H9 (cell line): ENCODE results near the gene ARL13B. TPM values are rescaled to one million over a fixed set of nuclear protein-coding genes. Genes with fewer than 3 reads are reported as not detected.

Source experiments
- DNase-seq: peaks from one replicate; pipeline ENCODE4 v3.0.0-alpha.2; 2017
- H2AFZ ChIP-seq: one replicate; pipeline ENCODE4 v1.6.1; 2013; ENCODE audit warnings: mild to moderate bottlenecking, low read length, control low read depth, moderate library complexity
- H2AK5ac ChIP-seq: 2 replicates; pipeline ENCODE4 v1.6.1; 2013; ENCODE audit warnings: low read length, control low read depth, mixed read lengths; ENCODE audit not compliant: insufficient read length
- H2BK120ac ChIP-seq: one replicate; pipeline ENCODE4 v1.6.1; 2013; ENCODE audit warnings: low read depth, mild to moderate bottlenecking, low read length, control low read depth, inconsistent platforms; ENCODE audit not compliant: poor library complexity, severe bottlenecking
- H2BK12ac ChIP-seq: 2 replicates; pipeline ENCODE4 v1.6.1; 2013; ENCODE audit warnings: low read length, control low read depth, mixed read lengths, low read depth; ENCODE audit not compliant: insufficient read length
- H2BK15ac ChIP-seq: 2 replicates; pipeline ENCODE4 v1.6.1; 2013; ENCODE audit warnings: low read depth, low read length, control low read depth
- H2BK20ac ChIP-seq: one replicate; pipeline ENCODE4 v1.6.1; 2013; ENCODE audit warnings: low read depth, mild to moderate bottlenecking, low read length, control low read depth, inconsistent platforms; ENCODE audit not compliant: poor library complexity, severe bottlenecking
- H2BK5ac ChIP-seq: 2 replicates; pipeline ENCODE4 v1.6.1; 2013; ENCODE audit warnings: low read length, control low read depth, mixed read lengths; ENCODE audit not compliant: insufficient read length
- H3K14ac ChIP-seq: 2 replicates; pipeline ENCODE4 v1.6.1; 2013; ENCODE audit warnings: low read length, control low read depth; ENCODE audit not compliant: insufficient read depth
- H3K18ac ChIP-seq: 2 replicates; pipeline ENCODE4 v1.6.1; 2013; ENCODE audit warnings: low read depth, mild to moderate bottlenecking, mixed read lengths, low read length, control low read depth; ENCODE audit not compliant: insufficient read length
- H3K23ac ChIP-seq: 2 replicates; pipeline ENCODE4 v1.6.1; 2013; ENCODE audit warnings: low read length, control low read depth, mixed read lengths, low read depth; ENCODE audit not compliant: insufficient read length
- H3K23me2 ChIP-seq: 2 replicates; pipeline ENCODE4 v1.6.1; 2013; ENCODE audit warnings: low read depth, mild to moderate bottlenecking, mixed read lengths, low read length, control low read depth; ENCODE audit not compliant: insufficient read length, poor library complexity, severe bottlenecking
- H3K27ac ChIP-seq: 2 replicates; pipeline ENCODE4 v1.5.1; 2013; ENCODE audit warnings: low read length, control low read depth, mixed read lengths, low read depth; ENCODE audit not compliant: insufficient read length
- H3K27me3 ChIP-seq: 2 replicates; pipeline ENCODE4 v1.6.1; 2013; ENCODE audit warnings: low read length, control low read depth, inconsistent platforms; ENCODE audit not compliant: insufficient read depth
- H3K4ac ChIP-seq: 2 replicates; pipeline ENCODE4 v1.6.1; 2013; ENCODE audit warnings: low read depth, mild to moderate bottlenecking, control low read depth, inconsistent platforms, low read length, moderate library complexity
- H3K4me1 ChIP-seq: 2 replicates; pipeline ENCODE4 v1.6.1; 2013; ENCODE audit warnings: low read length, control low read depth, inconsistent platforms; ENCODE audit not compliant: insufficient read depth
- H3K4me2 ChIP-seq: 2 replicates; pipeline ENCODE4 v1.6.1; 2013; ENCODE audit warnings: low read length, control low read depth, mixed read lengths; ENCODE audit not compliant: insufficient read length, insufficient read depth
- H3K56ac ChIP-seq: 2 replicates; pipeline ENCODE4 v1.6.1; 2013; ENCODE audit warnings: low read depth, mild to moderate bottlenecking, mixed read lengths, low read length, control low read depth; ENCODE audit not compliant: insufficient read length
- H3K79me1 ChIP-seq: 2 replicates; pipeline ENCODE4 v1.6.1; 2013; ENCODE audit warnings: low read depth, mild to moderate bottlenecking, moderate library complexity, low read length, control low read depth, inconsistent platforms; ENCODE audit not compliant: insufficient read depth, poor library complexity, severe bottlenecking
- H3K79me2 ChIP-seq: 2 replicates; pipeline ENCODE4 v1.6.1; 2013; ENCODE audit warnings: low read length, control low read depth, inconsistent platforms; ENCODE audit not compliant: insufficient read depth
- H3K9ac ChIP-seq: 2 replicates; pipeline ENCODE4 v1.6.1; 2013; ENCODE audit warnings: low read length, control low read depth, mixed read lengths; ENCODE audit not compliant: insufficient read length; ENCODE audit errors: extremely low read depth
- H3K9me3 ChIP-seq: one replicate; pipeline ENCODE4 v1.6.1; 2013; ENCODE audit warnings: low read depth, low read length, inconsistent platforms; ENCODE audit not compliant: control insufficient read depth
- H3T11ph ChIP-seq: one replicate; pipeline ENCODE4 v1.6.1; 2013; ENCODE audit warnings: mild to moderate bottlenecking, low read length, control low read depth, inconsistent platforms
- H4K20me1 ChIP-seq: one replicate; pipeline ENCODE4 v1.6.1; 2013; ENCODE audit not compliant: control insufficient read depth, insufficient read length, insufficient read depth
- H4K5ac ChIP-seq: 2 replicates; pipeline ENCODE4 v1.6.1; 2013; ENCODE audit warnings: low read depth, mild to moderate bottlenecking, mixed read lengths, low read length, control low read depth; ENCODE audit not compliant: insufficient read length
- H4K8ac ChIP-seq: replicated peaks from 2 replicates; pipeline ENCODE4 v1.6.1; 2013; ENCODE audit warnings: low read length, control low read depth, mixed read lengths, low read depth; ENCODE audit not compliant: insufficient read length
- H4K91ac ChIP-seq: 2 replicates; pipeline ENCODE4 v1.6.1; 2013; ENCODE audit warnings: low read depth, mild to moderate bottlenecking, moderate library complexity, mixed read lengths, low read length, control low read depth; ENCODE audit not compliant: insufficient read length
- H3K27ac Mint-ChIP-seq, 3 experiments: 2 replicates in 2 of 3; 3 replicates in 1 of 3; pipeline ENCODE4 v1.8.0; 2020 to 2021; ENCODE audit warnings: mixed read lengths in 3 of 3, mild to moderate bottlenecking in 1 of 3, moderate library complexity in 1 of 3
- H3K27me3 Mint-ChIP-seq: 2 replicates; pipeline ENCODE4 v1.8.0; 2021; ENCODE audit warnings: low read depth, mild to moderate bottlenecking, moderate library complexity, mixed read lengths
- H3K36me3 Mint-ChIP-seq, 3 experiments: 2 replicates in 2 of 3; 3 replicates in 1 of 3; pipeline ENCODE4 v1.8.0; 2020 to 2021; ENCODE audit warnings: low read depth in 3 of 3, mixed read lengths in 3 of 3; ENCODE audit not compliant: insufficient read depth in 1 of 3
- H3K4me1 Mint-ChIP-seq, 2 experiments: 2 replicates each; pipeline ENCODE4 v1.8.0; 2020; ENCODE audit warnings: mixed read lengths in 2 of 2
- H3K4me3 Mint-ChIP-seq, 2 experiments: 2 replicates in 1 of 2; 3 replicates in 1 of 2; pipeline ENCODE4 v1.8.0; 2020 to 2021; ENCODE audit warnings: mild to moderate bottlenecking in 2 of 2, mixed read lengths in 2 of 2, moderate library complexity in 1 of 2
- H3K9me3 Mint-ChIP-seq, 2 experiments: 2 replicates in 1 of 2; 3 replicates in 1 of 2; pipeline ENCODE4 v1.8.0; 2020; ENCODE audit warnings: mild to moderate bottlenecking in 2 of 2, mixed read lengths in 2 of 2, moderate library complexity in 1 of 2
- WGBS: extraction: QIAGEN DNeasy Blood & Tissue Kit; methylation state at CpG from one replicate; pipeline ENCODE4 v1.1.7; 2013; ENCODE audit warnings: missing lambda C conversion rate, low lambda C conversion rate, mixed read lengths; ENCODE audit not compliant: insufficient read length; ENCODE audit errors: extremely low coverage; 5-methylcytosine and 5-hydroxymethylcytosine counted together
- total RNA-seq: library from RNA; stranded (reverse); gene quantifications from 2 replicates; pipeline ENCODE4 v1.2.1, GENCODE V29; 2021
- TF ChIP-seq, protein P1 (sequence below): fragments of 200-600 bp; sonication (generic); conservative IDR thresholded peaks from 3 replicates; pipeline ENCODE4 v1.8.0; 2021; ENCODE audit warnings: antibody characterized with exemption, mild to moderate bottlenecking

Gene ARL13B
- total RNA-seq, 1 experiment from 2014 or later, result 7.9 TPM

DNA sequence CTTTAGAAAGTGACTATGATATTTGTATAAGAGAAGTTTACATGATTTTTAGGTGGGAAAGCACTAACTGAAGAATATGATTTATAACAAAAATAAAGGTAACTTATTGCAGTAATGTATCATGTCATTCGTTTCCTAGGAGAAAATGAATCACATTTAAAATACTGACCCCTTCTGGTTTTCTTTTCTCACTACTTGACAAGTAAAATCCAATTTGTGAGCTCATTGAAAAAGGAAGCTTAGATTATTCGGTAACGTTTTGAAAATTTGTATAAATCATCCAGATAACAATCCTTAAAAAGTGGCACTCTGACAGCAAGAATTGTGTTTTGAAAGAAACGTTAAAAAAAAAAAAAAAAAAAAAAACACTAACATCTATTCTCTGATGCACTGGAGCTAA lies 121.9 kb downstream of the ARL13B start:
- Histone ChIP-seq H3K14ac (no peak overlapping the region), H2BK20ac (no peak overlapping the region), H2BK12ac (no peak overlapping the region), H3K23me2 (no peaks in the 10 kb centered on the region), H2BK15ac (no peak overlapping the region), H3K23ac (no peak overlapping the region), H3K79me1 (no peaks in the 10 kb centered on the region), H4K5ac (no peak overlapping the region), H4K91ac (no peak overlapping the region), H3K4me1 (no peaks in the 10 kb centered on the region), H2BK5ac (no peak overlapping the region), H2BK120ac (no peak overlapping the region), H3K27ac (no peak overlapping the region), H4K8ac (no peak overlapping the region), H2AFZ (no peak overlapping the region), H2AK5ac (no peak overlapping the region), H3K4ac (no peak overlapping the region), H3K9ac (no peak overlapping the region), H3T11ph (no peak overlapping the region), H4K20me1 (no peaks in the 10 kb centered on the region), H3K18ac (no peak overlapping the region), H3K9me3 (no peaks in the 10 kb centered on the region), H3K56ac (no peak overlapping the region), H3K4me2 (no peak overlapping the region), H3K27me3 (no peaks in the 10 kb centered on the region), H3K79me2 (no peaks in the 10 kb centered on the region)
- Mint-ChIP-seq H3K27me3 (no peaks in the 10 kb centered on the region), H3K9me3 (no peaks in the 10 kb centered on the region), H3K36me3 (peaks cover 0 to 9% (median 4%) of the 10 kb centered on the region in 3 experiments; a peak in 3 of 7 replicates), H3K4me1 (no peaks in the 10 kb centered on the region), H3K4me3 (no peak overlapping the region), H3K27ac (no peak overlapping the region)
- TF ChIP-seq, protein P1, sequence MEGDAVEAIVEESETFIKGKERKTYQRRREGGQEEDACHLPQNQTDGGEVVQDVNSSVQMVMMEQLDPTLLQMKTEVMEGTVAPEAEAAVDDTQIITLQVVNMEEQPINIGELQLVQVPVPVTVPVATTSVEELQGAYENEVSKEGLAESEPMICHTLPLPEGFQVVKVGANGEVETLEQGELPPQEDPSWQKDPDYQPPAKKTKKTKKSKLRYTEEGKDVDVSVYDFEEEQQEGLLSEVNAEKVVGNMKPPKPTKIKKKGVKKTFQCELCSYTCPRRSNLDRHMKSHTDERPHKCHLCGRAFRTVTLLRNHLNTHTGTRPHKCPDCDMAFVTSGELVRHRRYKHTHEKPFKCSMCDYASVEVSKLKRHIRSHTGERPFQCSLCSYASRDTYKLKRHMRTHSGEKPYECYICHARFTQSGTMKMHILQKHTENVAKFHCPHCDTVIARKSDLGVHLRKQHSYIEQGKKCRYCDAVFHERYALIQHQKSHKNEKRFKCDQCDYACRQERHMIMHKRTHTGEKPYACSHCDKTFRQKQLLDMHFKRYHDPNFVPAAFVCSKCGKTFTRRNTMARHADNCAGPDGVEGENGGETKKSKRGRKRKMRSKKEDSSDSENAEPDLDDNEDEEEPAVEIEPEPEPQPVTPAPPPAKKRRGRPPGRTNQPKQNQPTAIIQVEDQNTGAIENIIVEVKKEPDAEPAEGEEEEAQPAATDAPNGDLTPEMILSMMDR, result peak; percentile 56
- WGBS, result no CpG with 5 or more reads among the region's 4 CpGs
- DNase-seq, result no peak

Other genes starting within 250 kb of the ARL13B start
- 1.0 and 1.3 TPM in 2 replicates for gene PROS1, start 6.3 kb upstream of the ARL13B start, total RNA-seq
- gene STX19, start 48.4 kb downstream of the ARL13B start, total RNA-seq, result not detected in 2 replicates
- 1.6 and 1.7 TPM in 2 replicates for gene DHFR2, start 82.8 kb downstream of the ARL13B start, total RNA-seq
- 7.4 and 9.4 TPM in 2 replicates for gene NSUN3, start 82.9 kb downstream of the ARL13B start, total RNA-seq